ENCODE data around the gene PIWIL4. TPM values are rescaled to one million over a fixed set of nuclear protein-coding genes. Genes with fewer than 3 reads are reported as not detected.

Gene PIWIL4
- polyA plus RNA-seq, result 1 to 10 TPM; 1.3 to 5.7 (median 2.9) TPM

DNA sequence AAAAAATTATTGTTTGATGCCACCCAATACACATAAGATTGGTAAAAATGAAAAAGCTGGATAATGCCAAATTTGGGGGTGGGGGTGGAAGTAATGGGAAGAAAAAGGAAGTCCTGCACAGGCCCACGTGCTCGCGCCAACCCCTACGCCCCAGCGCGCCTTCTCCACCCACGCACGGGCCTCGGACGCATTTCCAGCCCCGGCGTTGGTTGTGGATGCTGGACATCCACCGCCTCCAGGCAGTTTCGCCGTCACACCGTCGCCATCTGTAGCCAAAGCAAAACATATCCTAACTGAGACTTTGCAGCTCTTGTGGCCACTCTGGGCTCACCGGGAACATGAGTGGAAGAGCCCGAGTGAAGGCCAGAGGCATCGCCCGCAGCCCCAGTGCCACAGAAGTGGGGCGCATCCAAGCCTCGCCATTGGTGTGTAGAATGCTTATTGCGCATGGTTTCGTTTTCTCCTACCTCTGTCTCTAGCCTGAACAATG lies at the start of gene PIWIL4:
TSS of gene PIWIL4 (plus strand) at position 188 of the 490 bp plus-strand sequence. CDS start at position 339, 151 bp downstream.
- WGBS, 3 donors, result 93 to 96% (median 95%) methylated on average over 25 of the region's 25 CpGs
- no peak within 1 kb of the TSS for H3K27ac ChIP-seq (ENCODE audit: low read depth, low read length)

DNA sequence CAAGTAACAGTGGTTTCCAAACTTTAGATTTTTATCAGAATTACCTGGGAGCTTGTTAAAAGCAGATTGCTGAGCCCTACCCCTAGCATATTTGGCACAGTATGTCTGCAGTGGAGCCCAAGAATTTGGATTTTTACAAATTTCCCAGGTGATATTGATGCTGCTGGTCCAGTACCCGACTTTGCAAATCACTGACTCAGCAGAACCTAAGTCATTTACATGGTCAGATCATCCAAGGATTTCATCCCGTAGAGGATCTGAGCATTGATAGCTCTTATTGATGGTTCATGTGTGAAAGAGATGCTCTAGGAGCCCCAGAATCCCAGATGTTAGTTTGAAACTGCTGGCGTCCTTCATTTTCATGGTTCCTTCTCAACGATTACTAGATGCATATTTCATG lies 48.9 kb upstream of the PIWIL4 start:
- H3K27ac ChIP-seq (ENCODE audit: low read depth, low read length), result no peak overlapping the region
- 58 to 71% (median 70%) methylated on average over 4 of the region's 4 CpGs for WGBS, 3 donors

DNA sequence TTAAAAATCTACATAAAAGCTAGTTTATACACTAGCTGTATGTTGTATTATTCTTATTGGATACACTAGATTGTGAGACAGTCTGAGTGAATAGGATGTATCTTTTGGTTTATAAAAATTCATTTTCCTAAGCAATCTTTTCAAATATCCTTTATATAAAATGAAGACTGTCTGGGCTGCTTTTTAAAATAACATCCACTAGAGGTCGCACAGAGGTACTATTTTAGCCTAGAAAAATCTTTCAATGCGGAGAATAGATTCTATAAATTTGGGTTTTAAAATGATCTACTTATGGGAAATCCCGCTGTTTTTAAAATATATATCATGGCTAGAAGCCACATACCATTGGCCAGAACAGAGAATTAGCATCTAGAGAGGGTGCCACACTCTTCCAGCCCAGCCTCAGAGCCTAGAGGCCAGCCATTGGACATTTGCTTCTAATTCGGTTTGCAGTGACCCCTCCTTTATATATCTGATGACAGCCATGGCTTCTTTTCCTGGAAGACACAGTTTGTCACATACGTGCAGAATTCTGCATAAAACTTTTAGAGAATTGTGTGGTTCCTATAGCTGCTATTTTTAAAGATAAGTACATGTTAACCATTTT lies 47.6 kb upstream of the PIWIL4 start:
- WGBS, 3 donors, result 2 to 11% (median 10%) methylated on average over 5 of the region's 5 CpGs
- H3K27ac ChIP-seq (ENCODE audit: low read depth, low read length), result no peak overlapping the region

DNA sequence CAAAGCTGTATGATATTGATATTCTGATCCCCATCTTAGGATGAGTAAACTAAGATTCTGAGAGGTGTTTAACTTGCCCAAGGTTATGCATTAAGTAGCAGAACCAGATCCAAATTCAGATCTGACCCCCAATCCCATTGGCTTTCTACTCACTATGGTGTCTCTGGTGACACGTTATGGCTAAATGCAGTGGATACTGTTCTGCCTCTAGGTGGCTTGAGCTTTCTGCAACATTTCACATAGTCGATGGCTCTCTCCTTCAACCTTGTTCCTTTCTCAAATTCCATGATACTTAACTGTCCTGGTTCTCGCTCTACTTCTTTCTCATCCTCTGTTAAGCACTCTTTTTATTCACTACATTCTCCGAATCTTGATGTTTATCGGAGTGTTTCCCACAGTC lies 45.5 kb upstream of the PIWIL4 start:
- 48 to 67% (median 54%) methylated on average over 4 to 5 of the region's 5 CpGs for WGBS, 3 donors
- H3K27ac ChIP-seq (ENCODE audit: low read depth, low read length), result no peak overlapping the region

DNA sequence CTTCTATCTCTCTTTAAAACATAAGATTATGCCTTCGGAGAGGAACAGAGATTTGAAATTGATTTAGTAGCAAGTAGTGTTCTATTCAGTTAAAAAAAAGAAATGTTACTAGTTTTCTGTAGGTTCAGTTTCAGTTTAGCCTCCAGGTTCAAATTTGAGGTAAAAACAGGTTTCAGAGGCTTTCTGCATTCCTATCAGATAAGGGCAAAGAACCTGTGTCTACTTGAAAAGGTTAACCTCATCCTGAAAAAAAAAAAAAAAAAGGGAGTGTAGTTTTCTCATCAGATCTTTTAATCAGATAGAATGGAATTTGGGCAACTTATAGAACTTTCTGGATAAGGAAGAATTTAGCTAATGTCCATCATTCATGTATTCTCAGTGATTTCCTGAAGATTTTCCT lies 42.8 kb upstream of the PIWIL4 start:
- no peak overlapping the region for H3K27ac ChIP-seq (ENCODE audit: low read depth, low read length)
- 79 to 96% (median 87%) methylated on average over 1 of the region's 1 CpG for WGBS, 3 donors

DNA sequence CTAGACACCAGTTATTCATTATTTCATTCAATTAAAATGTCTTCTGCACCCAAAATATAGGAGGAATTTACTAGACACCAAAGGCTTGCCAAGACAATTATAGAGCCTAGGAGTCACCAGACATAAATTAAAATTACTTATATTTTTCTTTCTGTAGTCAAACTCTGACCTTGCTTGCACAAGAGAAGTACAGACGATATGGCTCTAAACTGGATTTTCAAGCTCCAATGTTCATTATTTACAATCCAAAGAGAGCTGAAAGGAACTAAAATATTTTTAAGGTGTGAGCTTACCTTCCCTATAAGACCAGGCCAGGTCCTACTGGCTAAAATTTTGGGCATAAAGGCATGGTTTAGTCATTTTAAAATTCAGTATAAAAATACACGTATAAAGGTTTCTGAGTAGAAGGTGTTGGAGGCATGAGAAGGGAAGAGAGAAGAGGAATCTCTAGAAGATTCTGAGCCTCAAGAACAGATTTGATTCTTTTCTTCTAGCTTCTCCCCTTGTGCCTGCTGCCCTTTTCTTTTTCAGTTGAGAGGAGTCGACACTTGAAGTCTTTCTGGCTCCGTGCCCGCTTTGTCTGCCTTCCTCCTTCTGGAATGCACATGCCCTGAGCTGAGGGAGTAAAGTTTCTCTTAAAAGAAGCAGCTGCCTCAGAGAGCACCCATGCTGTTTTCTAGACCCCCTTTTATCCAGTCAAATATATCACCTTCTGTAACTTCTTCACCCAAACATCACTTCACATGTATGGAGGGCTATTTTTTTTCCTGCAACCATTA lies 41.4 kb upstream of the PIWIL4 start:
- H3K27ac ChIP-seq (ENCODE audit: low read depth, low read length), result no peak overlapping the region
- 30 to 37% (median 32%) methylated on average over 5 of the region's 5 CpGs for WGBS, 3 donors

DNA sequence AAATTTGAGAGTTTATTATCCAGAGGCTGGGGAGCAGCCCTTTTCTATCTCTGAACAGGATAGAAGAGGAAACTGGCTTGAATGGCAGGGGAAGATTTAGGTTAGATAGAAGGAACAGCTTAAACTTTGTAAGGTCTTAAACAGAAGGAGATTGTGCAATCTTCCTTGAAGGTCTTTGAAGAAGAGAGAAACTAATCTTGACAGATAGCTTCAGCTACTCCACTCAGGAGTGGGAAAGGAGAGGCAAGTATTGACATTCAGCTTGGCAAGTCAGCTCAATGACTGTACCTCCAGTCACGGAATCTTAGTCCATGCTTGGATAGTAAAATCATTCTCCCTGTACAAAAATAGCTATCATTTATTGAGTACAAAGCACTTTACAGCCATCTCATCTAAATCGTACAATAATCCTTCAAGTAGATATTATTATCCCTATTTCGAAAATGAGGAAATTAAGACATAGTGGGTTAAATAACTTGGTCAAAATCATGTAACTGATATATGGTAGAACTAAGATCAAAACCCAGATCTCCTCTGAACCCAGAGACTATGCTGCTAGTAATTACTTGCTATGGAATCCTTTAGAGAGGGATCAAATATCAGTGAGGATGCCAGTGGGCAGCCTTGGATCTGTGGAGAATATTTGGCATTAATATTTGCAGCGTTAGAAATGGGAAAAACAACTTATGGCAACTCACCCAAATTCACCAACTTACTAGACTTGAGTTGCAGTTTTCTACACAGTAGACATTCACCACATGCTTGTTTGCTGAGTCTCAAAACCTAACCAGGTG lies 40.3 kb upstream of the PIWIL4 start:
- no peak overlapping the region for H3K27ac ChIP-seq (ENCODE audit: low read depth, low read length)
- 62 to 78% (median 70%) methylated on average over 4 of the region's 4 CpGs for WGBS, 3 donors

DNA sequence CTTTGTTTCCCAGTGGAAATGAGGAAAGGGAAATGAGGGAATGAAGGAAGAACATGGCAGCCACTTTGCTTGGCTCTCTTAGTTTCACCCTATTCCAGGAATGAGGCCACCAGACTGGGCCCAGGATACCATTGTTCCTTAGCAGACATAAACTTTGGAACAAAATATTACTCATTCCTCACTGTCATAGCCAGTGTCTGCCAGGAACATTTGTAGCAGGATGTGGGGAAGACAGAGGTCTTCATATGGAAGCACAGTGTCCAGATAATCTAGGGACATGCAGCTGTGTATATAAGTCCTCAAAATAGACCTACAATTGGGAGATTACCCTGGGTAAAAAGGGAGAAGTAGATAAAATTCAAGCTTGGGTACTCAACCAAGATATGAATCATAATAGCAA lies 38.6 kb upstream of the PIWIL4 start:
- H3K27ac ChIP-seq (ENCODE audit: low read depth, low read length), result no peak overlapping the region

DNA sequence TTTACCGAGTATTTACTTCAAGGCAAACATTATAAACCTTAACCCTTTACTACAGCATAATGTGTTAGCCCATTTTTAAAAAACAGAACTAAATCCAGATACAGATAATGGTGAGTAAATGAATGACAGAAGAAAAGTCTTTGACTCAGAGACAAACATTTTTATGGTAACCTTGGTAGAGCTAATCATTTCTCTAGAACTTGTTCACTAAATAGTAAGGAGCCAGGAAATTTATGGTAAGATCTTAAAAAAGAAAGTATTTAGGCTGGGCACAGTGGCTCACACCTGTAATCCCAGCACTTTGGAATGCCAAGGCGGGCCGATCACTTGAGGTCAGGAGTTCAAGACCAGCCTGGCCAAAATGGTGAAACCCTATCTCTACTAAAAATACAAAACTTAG lies 35.0 kb upstream of the PIWIL4 start:
- 92 to 98% (median 95%) methylated on average over 3 of the region's 3 CpGs for WGBS, 3 donors
- H3K27ac ChIP-seq (ENCODE audit: low read depth, low read length), result no peak overlapping the region

DNA sequence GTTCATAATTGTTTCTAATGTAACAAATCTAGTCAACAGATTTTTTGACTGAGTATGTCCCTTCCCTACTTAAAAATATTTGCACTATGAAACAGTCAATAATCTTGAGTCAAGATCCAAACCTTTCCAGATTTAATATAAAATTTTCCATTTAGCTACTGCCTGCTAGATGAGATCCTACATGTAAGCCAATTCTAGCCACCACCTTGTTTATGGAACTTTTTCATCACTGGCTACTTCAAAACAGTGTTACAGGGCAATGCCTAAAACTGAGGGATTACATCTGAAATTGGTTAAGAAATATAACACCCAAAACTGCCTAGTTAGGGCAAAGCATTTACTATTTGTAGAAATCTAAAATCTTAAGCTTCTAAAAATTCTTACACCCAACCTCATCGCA lies 34.0 kb upstream of the PIWIL4 start:
- 61 to 97% (median 71%) methylated on average over 1 of the region's 1 CpG for WGBS, 3 donors
- no peak overlapping the region for H3K27ac ChIP-seq (ENCODE audit: low read depth, low read length)

DNA sequence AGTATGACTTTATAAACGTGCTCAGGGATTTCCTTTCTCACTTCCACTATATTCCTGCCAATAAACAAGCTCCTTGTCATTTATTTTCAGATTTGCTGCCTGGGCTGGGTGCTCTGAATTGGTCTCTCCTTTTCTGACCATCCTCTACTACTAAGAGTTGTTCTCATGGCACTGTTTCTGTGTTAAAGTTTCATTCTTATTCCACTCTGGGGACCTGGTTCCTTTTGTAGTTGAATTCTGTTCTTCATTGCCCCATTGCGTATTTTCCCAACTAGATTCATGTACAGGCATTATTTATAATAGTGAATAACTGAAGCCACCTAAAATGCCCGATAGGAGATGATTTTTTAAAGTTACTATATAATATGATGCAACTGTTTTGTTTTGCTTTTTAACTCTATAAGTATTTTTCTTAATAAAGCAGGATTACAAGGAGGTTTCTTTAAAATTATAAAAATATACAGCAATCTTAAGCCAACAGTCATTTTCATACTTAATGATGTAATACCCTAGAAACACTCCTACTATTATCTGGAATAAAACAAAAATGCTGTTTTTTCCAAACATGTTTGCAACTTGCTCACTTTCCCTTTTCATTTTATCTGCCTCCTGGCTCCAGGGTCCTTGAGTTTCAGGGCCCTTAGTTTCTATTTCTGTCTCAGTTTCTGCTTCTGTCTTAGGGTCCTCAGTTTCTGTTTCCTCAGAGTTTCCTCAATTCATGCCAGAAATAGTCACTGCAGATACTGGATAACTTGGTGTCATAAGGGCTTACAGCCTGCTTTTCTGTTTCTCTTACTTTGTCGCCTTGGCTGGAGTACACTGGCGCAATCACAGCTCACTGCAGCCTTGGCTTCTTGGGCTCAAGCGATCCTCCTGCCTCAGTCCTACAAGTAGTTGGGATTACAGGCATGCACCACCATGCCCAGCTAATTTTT lies 33.2 kb upstream of the PIWIL4 start:
- WGBS, 3 donors, result 50 to 72% (median 50%) methylated on average over 6 of the region's 6 CpGs
- no peak overlapping the region for H3K27ac ChIP-seq (ENCODE audit: low read depth, low read length)

DNA sequence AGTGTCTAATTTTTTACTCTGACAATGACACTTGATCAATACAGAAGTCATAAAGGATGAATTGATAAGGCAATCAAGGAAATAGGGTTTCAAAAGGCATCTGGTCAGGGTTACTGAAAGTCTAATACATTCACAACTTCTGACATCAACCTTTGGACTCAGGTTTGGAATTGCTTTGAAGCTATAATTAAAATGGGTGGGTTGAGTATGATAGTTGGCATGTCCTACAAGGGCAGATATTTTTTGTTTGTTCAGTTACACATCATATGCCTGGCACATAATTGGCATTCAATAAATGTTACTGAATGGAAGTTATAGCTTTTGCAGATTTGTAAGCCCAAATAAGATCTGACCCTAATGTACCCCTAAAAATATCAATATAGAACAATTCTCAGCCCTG lies 30.8 kb upstream of the PIWIL4 start:
- H3K27ac ChIP-seq (ENCODE audit: low read depth, low read length), result no peak overlapping the region

DNA sequence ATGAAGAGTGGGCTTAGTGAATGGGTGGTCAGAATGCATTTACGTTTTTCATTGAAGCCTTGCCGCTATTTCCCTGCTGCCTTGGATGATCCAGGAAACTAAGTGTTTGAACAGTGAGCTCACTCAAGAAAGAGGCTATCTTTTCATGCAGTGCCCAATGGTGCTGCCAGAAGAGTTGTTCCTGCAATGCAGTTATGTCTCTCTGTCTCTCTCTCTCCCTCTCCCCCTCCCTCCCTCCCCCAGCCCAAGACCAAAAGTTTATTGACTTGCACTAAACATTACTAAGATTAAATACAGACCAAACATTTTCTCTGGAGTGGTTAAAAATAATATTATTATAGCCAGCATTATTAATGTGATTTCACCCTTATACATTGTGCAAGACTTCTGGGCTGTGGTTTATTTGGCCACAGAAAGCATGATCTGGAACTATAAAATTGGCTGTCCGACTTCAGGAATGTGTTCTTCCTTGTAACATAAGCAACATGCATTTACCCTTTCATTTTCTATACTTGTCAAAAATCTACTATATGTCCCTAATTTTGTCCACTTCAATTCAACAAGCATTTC lies 30.1 kb upstream of the PIWIL4 start:
- WGBS, 3 donors, result 46 to 63% (median 52%) methylated on average over 3 of the region's 3 CpGs
- no peak overlapping the region for H3K27ac ChIP-seq (ENCODE audit: low read depth, low read length)

DNA sequence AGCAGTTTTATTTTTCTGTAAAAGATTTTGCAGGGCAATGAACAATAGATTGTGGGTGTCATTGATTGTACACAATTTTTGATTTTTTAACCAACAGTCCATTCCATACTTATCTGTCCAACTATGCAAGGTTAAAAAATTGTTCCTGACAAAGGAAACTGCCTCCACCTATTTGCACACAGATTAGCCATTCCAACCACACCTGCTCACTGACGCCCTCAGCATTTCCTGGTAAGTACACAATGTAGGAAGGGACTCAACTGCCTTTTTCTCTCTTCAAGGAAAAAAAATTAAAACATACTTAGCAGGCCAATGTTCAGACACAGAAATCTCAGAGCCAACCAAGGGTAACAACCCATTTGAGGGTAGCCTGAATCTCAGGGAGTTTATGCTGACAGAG lies 27.7 kb upstream of the PIWIL4 start:
- 32 to 65% (median 33%) methylated on average over 1 of the region's 1 CpG for WGBS, 3 donors
- no peak overlapping the region for H3K27ac ChIP-seq (ENCODE audit: low read depth, low read length)

DNA sequence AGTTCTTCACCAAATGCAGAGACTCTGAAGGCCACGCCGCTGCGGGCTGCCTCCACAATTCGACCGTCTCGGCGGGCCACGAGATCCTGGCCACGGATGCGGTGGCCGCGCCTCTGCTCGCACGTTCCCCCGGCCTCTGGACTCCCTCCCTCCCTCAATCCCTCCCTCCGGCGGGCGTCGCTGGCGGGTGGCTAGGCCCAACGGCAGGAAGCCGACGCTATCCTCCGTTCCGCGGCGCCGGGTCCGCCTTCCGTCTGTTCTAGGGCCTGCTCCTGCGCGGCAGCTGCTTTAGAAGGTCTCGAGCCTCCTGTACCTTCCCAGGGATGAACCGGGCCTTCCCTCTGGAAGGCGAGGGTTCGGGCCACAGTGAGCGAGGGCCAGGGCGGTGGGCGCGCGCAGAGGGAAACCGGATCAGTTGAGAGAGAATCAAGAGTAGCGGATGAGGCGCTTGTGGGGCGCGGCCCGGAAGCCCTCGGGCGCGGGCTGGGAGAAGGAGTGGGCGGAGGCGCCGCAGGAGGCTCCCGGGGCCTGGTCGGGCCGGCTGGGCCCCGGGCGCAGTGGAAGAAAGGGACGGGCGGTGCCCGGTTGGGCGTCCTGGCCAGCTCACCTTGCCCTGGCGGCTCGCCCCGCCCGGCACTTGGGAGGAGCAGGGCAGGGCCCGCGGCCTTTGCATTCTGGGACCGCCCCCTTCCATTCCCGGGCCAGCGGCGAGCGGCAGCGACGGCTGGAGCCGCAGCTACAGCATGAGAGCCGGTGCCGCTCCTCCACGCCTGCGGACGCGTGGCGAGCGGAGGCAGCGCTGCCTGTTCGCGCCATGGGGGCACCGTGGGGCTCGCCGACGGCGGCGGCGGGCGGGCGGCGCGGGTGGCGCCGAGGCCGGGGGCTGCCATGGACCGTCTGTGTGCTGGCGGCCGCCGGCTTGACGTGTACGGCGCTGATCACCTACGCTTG lies 23.2 kb upstream of the PIWIL4 start, which contains the start of gene FUT4:
TSS of gene FUT4 (plus strand) at position 227 of the 951 bp plus-strand sequence. CDS start at position 440, 213 bp downstream.
- 0 to 1% (median 1%) methylated on average over 84 to 109 of the region's 109 CpGs for WGBS, 3 donors
- H3K27ac ChIP-seq (ENCODE audit: low read depth, low read length), result peak within 1 kb of the TSS; percentile 75

DNA sequence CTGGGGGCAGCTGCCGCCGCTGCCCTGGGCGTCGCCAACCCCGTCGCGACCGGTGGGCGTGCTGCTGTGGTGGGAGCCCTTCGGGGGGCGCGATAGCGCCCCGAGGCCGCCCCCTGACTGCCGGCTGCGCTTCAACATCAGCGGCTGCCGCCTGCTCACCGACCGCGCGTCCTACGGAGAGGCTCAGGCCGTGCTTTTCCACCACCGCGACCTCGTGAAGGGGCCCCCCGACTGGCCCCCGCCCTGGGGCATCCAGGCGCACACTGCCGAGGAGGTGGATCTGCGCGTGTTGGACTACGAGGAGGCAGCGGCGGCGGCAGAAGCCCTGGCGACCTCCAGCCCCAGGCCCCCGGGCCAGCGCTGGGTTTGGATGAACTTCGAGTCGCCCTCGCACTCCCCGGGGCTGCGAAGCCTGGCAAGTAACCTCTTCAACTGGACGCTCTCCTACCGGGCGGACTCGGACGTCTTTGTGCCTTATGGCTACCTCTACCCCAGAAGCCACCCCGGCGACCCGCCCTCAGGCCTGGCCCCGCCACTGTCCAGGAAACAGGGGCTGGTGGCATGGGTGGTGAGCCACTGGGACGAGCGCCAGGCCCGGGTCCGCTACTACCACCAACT lies 22.4 kb upstream of the PIWIL4 start:
- peak overlapping the region; percentile 75 for H3K27ac ChIP-seq (ENCODE audit: low read depth, low read length)
- 7 to 13% (median 13%) methylated on average over 53 to 59 of the region's 59 CpGs for WGBS, 3 donors
